ENCODE measurements around the gene HELQ.
"Not testable (repeated sequence)": the region's sequence is repeated elsewhere in the genome, so short reads cannot be mapped to it uniquely, and the experiment has no call there.

HELQ gene, protein sequence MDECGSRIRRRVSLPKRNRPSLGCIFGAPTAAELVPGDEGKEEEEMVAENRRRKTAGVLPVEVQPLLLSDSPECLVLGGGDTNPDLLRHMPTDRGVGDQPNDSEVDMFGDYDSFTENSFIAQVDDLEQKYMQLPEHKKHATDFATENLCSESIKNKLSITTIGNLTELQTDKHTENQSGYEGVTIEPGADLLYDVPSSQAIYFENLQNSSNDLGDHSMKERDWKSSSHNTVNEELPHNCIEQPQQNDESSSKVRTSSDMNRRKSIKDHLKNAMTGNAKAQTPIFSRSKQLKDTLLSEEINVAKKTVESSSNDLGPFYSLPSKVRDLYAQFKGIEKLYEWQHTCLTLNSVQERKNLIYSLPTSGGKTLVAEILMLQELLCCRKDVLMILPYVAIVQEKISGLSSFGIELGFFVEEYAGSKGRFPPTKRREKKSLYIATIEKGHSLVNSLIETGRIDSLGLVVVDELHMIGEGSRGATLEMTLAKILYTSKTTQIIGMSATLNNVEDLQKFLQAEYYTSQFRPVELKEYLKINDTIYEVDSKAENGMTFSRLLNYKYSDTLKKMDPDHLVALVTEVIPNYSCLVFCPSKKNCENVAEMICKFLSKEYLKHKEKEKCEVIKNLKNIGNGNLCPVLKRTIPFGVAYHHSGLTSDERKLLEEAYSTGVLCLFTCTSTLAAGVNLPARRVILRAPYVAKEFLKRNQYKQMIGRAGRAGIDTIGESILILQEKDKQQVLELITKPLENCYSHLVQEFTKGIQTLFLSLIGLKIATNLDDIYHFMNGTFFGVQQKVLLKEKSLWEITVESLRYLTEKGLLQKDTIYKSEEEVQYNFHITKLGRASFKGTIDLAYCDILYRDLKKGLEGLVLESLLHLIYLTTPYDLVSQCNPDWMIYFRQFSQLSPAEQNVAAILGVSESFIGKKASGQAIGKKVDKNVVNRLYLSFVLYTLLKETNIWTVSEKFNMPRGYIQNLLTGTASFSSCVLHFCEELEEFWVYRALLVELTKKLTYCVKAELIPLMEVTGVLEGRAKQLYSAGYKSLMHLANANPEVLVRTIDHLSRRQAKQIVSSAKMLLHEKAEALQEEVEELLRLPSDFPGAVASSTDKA

DNA sequence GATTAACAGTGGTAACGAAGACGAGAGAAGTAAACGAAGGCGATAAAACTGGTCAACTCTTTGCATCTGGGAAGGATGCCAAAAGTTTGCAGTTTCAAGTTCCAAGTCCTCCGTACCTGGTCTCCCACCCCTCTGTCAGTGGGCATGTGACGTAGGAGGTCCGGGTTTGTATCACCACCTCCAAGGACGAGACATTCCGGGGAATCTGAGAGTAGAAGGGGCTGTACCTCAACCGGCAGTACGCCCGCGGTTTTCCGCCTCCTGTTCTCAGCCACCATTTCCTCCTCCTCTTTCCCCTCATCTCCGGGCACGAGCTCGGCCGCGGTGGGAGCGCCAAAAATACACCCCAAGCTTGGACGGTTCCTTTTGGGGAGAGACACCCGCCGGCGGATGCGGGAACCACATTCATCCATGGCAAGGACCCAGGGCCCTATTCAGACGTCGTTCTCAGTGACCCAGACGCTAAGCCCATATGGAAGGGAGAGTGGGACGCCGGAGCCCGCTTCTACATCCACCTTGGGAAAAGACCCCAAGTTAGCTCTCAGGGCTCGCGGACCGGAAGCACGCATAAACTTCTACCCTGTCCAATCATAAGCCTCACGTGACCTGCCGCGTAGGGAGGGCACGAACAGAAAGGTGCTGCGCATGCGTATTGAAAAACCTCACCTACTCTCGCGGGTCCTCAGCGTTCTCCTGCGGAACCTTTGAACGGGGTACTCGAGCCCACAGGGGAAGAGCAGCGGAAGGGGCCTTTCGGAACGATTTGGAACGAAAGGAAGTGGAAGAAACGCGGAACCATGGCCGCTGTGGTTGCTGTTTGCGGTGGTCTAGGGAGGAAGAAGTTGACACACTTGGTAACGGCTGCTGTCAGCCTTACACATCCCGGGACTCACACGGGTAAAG, at the start of gene HELQ, which contains the start of gene MRPS18C:
TSS of gene HELQ (minus strand) at position 543 of the 903 bp plus-strand sequence. CDS start at position 413, 130 bp downstream.
TSS of gene MRPS18C (plus strand) at position 778 of the 903 bp plus-strand sequence. CDS start at position 798, 20 bp downstream.
- peak; percentile 87 to 89 for DNase-seq (ENCODE audit: low read depth in 2 of 2, low spot score in 1 of 2)

DNA sequence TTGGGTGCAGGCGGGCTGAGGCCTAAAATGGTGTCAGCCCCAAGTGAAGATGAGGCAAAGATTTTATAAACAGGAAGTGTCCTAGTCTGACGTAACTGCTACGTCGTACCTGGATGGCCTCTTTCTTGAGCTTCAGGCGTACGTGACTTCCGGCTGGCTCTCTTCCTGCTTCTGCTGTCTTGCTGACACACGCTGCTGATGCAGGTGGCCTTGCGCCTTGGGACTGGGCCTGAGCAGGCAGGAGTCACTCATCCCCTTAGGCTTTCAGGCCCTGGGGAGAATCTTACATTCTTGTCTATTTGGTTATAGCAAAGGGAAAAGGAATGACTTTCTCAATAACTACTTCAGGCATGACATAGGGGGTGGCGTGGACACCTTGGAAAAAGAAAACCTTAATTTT, 49.4 kb upstream of the HELQ start:
- no peak for DNase-seq (ENCODE audit: low read depth in 2 of 2, low spot score in 1 of 2)

DNA sequence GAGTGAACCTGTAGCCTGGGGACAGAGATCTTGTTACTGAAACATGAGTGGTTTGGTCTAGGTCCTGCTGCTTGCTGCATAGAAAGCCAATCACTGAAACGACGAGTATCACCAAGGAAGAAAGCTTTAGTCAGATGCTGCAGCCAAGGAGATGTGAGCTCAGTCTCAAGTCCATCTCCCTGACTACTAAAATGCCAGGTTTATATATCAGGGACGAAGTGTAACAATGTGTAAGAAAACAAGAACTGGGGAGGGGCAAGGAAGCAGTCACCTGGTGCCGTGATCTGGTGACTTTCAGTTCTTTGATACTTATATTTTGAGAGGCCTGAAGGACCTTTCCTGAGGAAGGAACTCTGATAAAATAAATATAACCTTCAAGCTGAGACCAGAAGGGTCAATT, 48.9 kb upstream of the HELQ start:
- no peak for DNase-seq (ENCODE audit: low read depth in 2 of 2, low spot score in 1 of 2)

DNA sequence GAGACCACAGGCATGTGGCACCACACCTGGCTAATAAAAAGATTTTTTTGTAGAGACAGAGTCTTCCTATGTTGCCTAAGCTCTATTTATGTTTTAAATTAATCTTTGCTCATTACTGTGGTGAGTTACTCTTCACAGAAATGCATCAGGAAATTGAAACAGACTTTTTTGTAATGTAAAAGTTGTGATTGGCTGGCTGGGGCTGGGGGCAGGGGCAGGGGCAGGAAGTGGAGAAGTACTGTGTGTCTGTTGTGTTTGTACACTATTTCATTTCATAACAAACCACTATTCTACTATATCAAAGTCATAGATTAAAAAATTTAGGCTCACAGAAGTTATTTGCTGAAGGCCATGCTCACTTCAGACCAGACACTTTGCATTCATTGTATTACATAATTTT, 48.4 kb upstream of the HELQ start:
- DNase-seq (ENCODE audit: low read depth in 2 of 2, low spot score in 1 of 2) = no peak

DNA sequence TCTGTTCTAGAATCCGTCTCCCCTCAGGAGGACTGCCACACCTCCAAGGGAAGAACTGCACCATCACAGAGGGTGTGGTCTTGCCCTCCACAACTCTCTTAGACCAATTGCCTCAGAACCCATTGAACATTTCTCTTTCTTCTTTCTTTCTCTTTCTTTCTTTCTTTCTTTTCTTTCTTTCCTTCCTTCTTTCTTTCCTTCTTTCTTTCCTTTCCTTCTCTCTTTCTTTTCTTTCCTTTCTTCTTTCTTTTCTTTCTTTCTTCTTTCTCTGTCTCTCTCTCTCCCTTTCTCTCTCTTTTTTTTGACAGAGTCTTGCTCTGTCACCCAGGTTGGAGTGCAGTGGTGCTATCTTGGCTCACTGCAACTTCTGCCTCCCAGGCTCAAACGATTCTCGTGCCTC, 46.0 kb upstream of the HELQ start:
- not testable (repeated sequence) for DNase-seq (ENCODE audit: low read depth in 2 of 2, low spot score in 1 of 2)

DNA sequence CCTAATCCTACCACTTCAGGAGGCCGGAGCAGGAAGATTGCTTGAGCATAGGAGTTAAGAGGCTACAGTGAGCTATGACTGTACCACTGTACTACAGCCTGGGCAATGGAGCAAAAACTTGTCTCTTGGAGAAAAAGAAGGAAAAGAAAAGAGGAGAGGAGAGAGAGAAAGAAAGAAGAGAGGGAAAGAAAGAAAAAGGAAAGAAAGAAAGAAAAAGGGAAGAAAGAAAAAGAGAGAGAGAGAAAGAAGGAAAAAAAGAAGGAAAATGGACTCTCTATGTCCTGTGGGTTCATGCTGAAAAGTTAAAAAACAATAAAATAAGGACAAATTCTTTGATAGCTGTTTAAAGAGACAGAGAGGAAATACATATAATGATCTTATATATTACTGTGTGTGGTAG, 42.6 kb upstream of the HELQ start:
- no peak for DNase-seq (ENCODE audit: low read depth in 2 of 2, low spot score in 1 of 2)

DNA sequence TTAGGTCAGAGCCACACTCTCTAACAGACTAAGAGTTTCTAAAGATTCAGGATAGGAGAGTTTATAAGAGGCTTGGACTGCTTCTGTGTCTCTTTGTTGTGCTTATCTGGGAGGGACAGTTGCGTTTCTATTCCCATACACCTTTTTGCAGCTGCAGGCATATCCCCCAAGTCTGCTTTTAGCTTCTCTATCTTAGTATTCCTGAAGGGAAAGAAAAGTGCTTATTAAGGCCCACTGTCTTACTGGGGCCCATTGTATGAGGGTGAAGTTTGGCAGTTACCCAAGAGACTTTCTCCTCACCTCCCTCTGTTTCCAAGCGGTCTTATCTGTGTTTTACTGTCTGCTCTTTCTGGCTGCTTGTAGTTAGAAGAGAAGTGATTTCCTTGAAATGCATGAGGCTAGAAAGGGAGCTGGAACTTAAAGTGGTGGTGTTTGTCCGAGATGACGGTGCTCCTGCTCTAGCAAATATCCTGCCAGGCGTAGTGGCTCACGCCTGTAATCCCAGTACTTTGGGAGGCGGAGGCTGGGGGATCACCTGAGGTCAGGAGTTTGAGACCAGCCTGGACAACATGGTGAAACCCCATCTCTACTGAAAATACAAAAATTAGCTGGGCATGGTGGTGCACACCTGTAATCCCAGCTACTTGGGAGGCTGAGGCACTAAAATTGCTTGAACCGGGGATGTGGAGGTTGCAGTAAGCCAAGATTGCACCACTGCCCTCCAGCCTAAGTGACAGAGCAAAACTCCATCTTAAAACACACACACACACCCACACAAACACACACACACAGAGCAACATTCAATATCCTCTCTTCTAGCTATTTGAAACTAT, 40.7 kb upstream of the HELQ start:
- DNase-seq (ENCODE audit: low read depth in 2 of 2, low spot score in 1 of 2) = not testable (repeated sequence)

DNA sequence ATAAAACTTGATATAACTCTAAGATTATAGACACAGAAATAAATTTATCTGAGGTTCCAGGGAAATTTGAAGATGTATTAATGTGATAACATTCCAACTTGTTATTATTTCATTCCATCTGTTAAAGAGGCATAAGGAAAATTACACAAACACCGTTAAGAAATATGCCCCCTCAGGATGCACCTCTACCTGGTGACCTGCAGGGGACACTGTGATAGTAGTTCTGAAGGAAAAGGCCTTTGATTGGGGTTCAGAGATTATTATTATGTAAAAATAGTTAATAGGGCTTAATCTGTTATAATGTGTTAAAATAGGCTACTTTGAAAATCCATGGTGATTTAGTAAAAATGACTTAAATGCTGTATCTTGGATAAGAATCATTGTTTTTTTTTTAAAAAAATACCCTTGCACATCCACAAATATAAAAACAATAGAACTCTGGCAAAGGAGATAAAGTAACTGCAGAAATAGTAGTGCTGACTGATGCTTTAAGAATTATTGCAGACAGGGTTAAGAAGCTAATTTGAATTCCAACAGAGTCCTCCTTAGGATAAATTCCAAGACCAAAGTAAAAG, 35.3 kb upstream of the HELQ start:
- DNase-seq (ENCODE audit: low read depth in 2 of 2, low spot score in 1 of 2) = no peak

DNA sequence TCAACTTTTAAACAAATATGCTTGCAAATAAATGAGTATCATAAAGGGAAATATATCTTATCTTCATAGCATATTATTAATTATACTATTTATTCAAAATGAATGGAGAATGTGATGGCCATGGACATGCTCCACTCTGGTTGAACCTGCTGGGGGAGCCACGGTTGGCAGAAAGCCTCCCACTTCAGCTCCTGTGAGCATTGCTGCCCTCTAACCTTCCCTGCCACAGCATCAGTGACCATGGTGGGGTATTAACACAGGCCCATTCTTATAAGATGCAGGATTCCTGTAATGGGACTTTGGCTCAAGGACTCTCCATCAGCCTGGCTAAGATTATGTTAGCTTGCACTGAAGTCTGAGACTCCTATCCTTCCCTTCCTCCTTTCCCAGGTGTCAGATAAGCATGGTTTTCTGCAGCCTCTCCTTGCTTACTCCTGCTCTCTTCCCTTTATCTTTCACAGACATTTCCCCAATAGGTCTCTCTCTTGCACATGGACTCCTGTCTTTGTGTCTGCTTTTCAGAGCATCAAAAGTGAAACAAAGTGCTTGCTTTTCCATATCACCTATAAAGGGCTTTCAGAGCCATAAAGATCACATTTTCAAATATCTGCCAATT, 34.2 kb upstream of the HELQ start:
- DNase-seq (ENCODE audit: low read depth in 2 of 2, low spot score in 1 of 2) = no peak

DNA sequence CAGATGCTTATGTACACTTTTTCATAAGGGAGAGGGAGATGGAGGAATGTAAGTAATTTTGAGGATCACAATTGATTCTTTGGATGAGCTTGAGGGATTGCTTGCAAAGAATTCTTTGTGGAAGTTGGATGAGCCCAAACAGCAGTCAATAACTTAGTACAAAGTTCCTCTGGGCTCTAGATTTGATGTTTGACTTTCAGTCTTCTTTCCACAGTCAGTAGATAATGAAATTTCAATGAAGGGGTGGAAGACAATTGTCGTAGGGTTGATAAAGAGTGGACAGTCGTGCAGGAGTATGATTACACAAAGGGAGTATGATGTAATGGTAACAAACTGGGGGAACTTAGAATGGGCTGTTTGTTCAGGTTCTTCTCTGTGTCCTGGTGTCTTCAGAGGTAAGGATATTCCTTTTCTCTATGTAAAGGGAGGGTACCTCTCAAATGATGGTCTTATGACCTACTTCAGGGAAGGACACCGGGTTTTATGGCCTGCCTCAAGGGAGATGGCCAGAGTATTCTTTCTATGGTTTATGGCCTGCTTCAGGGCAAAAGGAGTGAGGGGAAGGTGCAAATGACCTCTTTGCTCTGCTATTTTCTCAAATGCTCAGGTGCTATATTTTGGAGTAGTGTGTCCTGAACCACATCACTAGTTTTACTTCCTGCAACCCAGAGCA, 31.0 kb upstream of the HELQ start:
- DNase-seq (ENCODE audit: low read depth in 2 of 2, low spot score in 1 of 2) = no peak

DNA sequence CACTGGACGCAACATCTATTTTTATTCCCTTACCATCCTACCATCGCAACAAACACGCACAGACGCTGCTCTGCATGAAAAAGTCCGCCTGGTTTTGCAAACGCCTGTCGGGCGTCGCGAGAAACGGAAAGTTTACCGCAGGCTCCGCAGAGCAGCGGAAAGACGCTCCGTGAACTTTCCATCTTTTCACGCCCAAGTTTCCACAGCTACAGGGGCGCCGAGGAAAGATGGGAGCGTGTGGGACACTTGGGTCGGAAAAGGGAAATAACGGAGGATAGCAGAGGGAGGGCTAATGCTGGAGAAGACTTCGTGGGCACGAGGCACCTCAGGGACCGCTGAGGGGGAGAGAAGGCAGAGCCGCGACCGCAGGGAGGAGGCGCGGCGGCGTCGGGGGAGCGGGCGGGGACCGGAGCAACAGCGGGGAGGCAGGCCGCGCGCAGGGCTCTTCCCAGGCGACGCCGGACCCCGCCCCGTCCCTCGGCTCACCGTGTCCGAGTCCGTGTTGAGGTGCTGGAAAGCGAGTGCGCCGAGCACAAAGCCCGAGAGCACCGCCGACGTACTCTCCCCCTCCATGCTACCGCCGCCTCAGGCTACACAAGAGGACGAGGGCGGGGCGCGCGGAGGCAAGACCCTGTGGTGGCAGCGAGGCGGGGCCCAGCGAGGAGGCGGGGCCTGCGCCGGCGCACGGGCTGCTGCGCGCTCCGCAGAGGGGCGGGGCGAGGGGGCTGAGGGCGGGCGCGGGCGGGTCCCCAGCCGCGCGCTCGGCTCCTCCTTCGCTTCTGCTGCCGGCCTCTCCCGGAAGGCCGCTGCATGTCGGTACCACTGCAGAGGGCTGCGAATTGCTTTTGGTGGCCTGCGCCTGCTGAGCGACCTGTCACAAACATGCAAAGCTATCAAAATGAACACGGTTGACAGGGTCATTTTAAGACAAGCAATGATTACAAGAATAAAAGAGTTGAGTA, 29.2 kb upstream of the HELQ start, which contains the start of gene ABRAXAS1:
TSS of gene ABRAXAS1 (minus strand) at position 601 of the 962 bp plus-strand sequence. CDS start at position 573, 28 bp downstream.
- peak; percentile 85 to 88 for DNase-seq (ENCODE audit: low read depth in 2 of 2, low spot score in 1 of 2)

DNA sequence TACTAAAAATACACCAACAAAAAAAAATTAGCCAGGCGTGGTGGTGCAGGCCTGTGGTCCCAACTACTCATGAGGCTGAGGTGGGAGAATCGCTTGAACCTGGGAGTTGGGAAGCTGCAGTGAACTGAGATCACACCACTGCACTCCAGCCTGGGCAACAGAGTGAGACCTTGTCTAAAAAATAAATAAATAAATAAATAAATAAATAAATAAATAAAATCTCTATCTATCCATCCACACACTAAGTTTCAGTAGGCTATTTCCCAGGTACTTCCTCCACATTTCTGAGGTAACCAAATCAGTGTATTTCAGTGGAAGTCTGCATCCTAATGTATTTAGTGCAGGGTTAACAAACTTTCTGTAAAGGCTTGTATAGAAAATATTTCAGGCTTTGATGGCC, 18.3 kb upstream of the HELQ start:
- no peak for DNase-seq (ENCODE audit: low read depth in 2 of 2, low spot score in 1 of 2)

DNA sequence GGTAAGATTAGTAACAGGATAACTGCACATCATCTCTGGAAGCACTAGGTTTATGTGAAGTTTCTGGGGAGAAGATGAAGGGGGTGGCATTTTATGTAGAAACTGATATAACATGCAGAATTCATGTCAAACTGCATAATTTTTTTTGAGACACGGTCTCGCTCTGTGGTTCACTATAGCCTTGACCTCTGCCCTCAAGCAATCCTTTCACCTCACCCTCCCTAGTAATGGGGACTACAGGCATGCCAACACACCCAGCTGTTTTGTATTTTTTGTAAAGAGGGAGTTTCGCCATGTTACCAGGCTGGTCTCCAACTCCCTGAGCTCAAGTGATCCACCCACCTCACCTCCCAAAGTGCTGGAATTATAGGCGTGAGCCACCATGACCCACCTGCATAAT, 17.8 kb upstream of the HELQ start:
- no peak for DNase-seq (ENCODE audit: low read depth in 2 of 2, low spot score in 1 of 2)

DNA sequence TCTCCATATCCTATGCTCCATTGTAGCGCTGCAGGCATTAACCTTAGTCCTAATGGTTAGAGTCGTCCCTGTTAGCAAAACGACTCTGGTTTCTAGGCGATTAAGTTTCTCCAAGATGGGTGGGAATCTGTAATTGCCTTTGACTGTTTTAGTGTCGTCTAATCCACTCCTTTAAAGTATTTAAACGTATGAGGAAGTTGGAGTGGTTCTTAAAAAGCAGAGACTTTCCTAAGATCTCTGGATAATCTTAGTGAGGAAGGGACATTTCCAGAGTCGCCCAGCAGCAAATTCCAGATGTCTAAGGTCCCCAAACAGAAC, 520 bp upstream of the HELQ start:
- no peak for DNase-seq (ENCODE audit: low read depth in 2 of 2, low spot score in 1 of 2)

DNA sequence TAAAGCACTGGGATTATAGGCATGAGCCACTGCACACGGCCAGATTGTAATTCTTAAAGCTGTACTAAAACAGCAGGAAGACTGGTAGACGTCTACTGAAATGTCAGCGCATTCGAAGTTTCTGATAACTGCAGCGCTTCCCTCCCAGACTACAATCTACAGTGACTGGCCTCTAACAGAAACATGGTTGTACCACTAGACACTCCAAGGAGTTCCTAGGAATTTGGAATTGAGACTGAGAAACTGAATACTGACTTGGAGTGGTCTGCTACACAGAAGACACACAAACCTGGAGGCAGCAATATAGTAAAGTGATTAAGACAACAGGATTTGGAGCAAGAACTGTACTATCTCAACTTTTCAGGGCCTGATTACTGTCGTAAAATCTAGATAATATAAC, 937 bp downstream of the HELQ start:
- DNase-seq (ENCODE audit: low read depth in 2 of 2, low spot score in 1 of 2) = no peak

DNA sequence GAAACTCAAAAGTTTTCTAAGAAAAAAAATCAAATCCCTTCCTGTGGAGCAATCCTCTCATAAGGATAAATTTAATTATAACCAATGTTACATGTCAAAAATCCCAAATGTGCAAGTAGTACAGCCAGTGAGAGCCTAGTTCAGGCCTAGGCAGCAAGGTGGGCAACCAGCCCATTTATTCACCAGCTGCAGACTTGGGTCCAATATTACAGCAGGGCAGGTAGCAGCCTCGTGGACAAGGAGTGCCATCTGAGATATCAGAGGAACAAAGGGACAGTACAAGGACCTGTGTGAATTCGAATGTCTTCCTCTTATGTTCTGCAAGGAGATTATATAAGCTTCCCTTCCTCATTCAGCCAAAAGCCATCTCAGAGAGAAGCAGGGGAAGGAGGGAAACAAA, 6.6 kb downstream of the HELQ start:
- DNase-seq (ENCODE audit: low read depth in 2 of 2, low spot score in 1 of 2) = no peak

DNA sequence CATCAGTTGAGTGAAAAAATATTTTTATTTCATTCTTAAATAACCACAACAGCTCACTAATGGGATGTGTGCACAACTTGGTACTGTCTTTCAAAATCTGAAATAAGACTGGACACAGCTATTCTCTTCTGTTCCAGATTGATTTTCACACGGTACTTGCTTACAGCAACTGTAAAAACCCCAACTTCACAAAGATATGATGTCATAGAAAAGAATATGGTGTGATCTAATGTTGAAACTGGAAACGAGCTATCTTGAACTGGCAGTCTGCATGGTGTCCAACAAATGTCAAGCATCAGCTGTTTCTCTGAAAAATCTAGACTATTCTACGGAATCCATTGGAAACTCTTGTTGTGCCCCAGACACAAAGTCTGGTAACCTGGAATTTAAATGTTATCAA, 14.7 kb downstream of the HELQ start:
- no peak for DNase-seq (ENCODE audit: low read depth in 2 of 2, low spot score in 1 of 2)

Measured in stimulated activated CD8-positive, alpha-beta memory T cell treated with anti-CD3 and anti-CD28 coated beads, Interleukin-4, amount 100 ng/mL, for 1 hour (primary cell).